Hematopoietic multipotent progenitor cell treated with erythropoietin and hydrocortisone succinate and interleukin-3 and kit ligand, for 17 days (in vitro differentiated cells): ENCODE data around the gene RNF144A.
"Not testable (repeated sequence)": the region's sequence is repeated elsewhere in the genome, so short reads cannot be mapped to it uniquely, and the experiment has no call there.

ENCODE experiments used
- DNase-seq: peaks from one replicate; pipeline ENCODE4 v3.0.0-alpha.2; 2015; ENCODE audit warnings: low spot score

Gene RNF144A

GRCh38 chr2:6917071-6917760 lies at the start of gene RNF144A:
RNF144A (plus strand) TSS chr2:6917412; CDS start chr2:6996927, 79,515 bp downstream.
- peak; percentile 81 for DNase-seq

GRCh38 chr2:6872394-6872793 lies 44.8 kb upstream of the RNF144A start:
- no peak for DNase-seq

GRCh38 chr2:6874032-6874431 lies 43.2 kb upstream of the RNF144A start:
- no peak for DNase-seq

- DNase-seq, result no peak
These were observed 40.9 kb upstream of the RNF144A start for GRCh38 chr2:6876309-6876708.

GRCh38 chr2:6877402-6878304 lies 39.6 kb upstream of the RNF144A start, which contains the start of gene RSAD2:
RSAD2 (plus strand) TSS chr2:6877777; CDS start chr2:6877801, 24 bp downstream.
- DNase-seq, result peak; percentile 92

GRCh38 chr2:6878549-6878948 lies 38.7 kb upstream of the RNF144A start:
- peak; percentile 80 for DNase-seq

GRCh38 chr2:6879011-6879410 lies 38.2 kb upstream of the RNF144A start:
- no peak for DNase-seq

GRCh38 chr2:6880200-6880733 lies 36.9 kb upstream of the RNF144A start:
- DNase-seq, result peak; percentile 73

GRCh38 chr2:6881046-6881445 lies 36.2 kb upstream of the RNF144A start:
- peak; percentile 45 for DNase-seq

GRCh38 chr2:6881516-6881915 lies 35.7 kb upstream of the RNF144A start:
- DNase-seq, result no peak

- no peak for DNase-seq
These were observed 33.6 kb upstream of the RNF144A start for GRCh38 chr2:6883448-6884122.

GRCh38 chr2:6885551-6885950 lies 31.7 kb upstream of the RNF144A start:
- no peak for DNase-seq

GRCh38 chr2:6885968-6886367 lies 31.2 kb upstream of the RNF144A start:
- peak; percentile 79 for DNase-seq

GRCh38 chr2:6887751-6888192 lies 29.4 kb upstream of the RNF144A start:
- peak; percentile 83 for DNase-seq

- DNase-seq, result no peak
These were observed 28.5 kb upstream of the RNF144A start for GRCh38 chr2:6888724-6889123.

GRCh38 chr2:6893876-6894482 lies 23.2 kb upstream of the RNF144A start:
- peak; percentile 75 for DNase-seq

GRCh38 chr2:6896930-6897759 lies 20.1 kb upstream of the RNF144A start:
- DNase-seq, result peak; percentile 81

- not testable (repeated sequence) for DNase-seq
These were observed 14.6 kb upstream of the RNF144A start for GRCh38 chr2:6902581-6902980.

- no peak for DNase-seq
These were observed 11.5 kb upstream of the RNF144A start for GRCh38 chr2:6905668-6906067.

GRCh38 chr2:6906165-6906741 lies 11.0 kb upstream of the RNF144A start:
- no peak for DNase-seq
